Epidermal melanocyte (primary cell): Measurements from ENCODE around the gene HK2.

Source experiments
- DNase-seq: peaks from one replicate; pipeline ENCODE4 v3.0.0; 2011; ENCODE audit warnings: low spot score; ENCODE audit not compliant: insufficient read length

HK2 gene

DNA sequence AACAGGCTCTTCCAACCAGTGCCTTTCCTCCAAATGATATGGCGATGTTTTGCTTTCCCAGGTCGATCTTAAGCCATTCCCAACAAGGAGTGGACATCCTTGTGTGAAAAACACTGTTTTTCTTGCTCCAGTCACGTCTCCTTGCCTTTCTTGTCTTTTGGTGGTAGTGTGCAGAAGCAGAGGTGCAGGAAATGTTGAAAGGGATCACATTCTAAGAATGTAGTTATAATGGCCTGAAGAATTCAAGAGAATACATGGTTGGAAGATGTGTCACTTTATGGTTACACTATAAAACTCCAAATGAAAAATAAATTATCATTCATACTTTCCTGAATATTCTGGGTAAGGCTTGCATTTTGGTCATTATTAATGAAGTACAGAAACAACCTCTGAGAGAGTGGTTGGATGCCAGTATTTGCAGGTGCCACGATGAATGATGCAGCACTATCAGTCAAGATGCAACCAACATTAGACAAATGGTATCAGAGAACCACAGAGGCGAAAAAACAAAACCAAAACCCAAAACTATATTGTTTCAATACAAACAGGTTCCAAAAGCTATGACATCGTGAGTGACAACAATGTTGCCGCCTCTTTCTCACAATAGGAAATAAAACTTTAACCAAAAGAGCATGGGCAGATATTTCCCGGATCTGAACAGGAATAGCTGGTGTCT lies 97.0 kb downstream of the HK2 start:
- DNase-seq = no peak

DNA sequence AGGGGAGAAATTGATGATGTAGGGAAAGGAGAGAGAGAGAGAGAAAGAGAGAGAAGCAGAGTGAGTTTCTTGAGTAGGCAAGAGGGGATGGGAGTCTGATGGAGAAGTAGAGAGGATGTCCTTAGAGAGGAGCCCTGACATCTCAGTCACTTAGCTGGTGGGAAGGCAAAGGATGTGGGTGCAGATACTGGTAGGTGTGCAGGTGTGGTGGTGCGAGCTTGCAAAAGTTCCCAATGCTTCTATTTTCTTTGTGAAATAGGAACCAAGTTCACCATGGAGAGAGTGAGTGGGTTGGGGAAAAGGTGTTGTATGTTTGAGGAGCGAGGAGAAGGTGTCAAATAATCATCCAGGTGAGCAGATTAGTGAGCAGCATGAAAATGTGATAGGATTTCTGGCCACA lies 98.0 kb downstream of the HK2 start:
- DNase-seq = no peak

DNA sequence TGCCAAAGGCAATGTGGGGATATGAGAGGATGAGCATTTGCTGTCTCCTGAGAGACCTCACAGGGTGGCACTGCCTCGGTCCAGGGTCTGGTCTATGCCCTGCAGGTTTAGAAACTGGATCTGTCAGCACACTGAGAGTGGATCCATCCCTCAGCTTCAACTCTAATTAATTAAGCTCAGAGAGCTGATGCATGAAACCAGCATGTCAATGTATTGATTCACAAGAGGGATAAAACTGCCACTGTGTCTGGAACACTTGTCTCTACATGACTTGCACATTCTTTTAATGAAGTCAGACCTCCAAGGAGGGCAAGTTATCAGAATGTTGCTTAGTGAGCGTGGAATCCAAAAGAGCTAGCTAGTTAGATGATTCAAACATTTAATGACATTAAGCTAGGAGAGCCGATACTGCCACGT lies 102.1 kb downstream of the HK2 start:
- DNase-seq = no peak

- DNase-seq = no peak
Measured at GRCh38 chr2:74937221-74937880, 103.4 kb downstream of the HK2 start.

DNA sequence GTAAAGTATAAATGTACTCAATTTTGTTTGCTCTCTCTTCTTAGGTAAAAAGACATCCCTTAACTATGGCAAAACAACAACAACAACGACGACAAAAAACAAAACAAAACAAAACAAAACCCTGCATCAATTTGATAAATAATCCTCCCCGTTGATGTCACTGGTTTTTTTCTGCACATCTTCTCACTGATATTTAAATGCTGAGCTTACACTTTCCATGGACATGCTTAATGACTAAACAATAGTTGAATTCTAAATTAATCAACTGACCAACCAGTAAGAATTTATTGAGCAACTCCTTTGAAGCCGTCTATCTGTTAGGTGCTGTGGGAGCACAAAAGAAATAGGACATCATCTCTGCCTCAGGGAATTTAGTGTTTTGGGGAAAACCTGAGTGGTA lies 104.3 kb downstream of the HK2 start:
- no peak for DNase-seq

DNA sequence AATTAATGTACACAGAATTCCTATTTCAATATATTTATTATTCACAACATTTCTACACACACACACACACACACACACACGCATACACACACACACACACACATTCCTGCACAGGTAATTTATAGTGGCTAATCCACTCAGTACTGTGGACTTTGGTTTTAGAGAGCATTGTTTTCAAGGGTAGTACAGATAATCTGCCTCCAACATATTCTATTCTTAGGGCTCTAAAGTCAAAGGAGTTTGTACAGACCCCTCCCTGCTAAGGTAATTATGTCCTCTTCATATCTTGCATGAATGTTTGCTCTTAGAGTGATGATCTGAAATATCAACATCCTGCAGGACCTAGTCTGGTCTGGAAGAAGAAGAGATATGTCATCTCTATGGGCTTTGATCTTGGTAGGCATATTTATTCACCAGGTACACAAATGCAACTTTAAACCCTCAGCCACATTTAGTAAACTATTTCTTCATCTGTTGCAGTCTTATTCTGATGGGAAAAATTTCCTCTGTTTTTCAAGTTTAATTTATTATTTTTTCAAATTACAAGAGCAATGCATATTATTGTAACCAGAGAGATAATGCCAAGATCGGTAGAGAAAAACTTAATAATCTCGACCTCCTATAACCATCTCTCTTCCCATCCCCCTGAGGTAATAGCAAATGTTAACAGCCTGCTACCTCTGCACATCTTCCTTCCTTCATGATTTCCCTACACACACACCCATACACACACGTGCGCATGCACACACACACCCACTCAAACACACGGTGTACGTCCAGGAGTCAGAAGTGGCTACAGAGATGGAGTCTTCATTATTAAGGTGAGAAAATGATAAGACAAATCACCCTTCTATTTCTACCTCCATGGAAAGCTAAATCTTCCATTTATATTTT lies 106.2 kb downstream of the HK2 start:
- DNase-seq = no peak

GRCh38 chr2:74941284-74941683 lies 107.4 kb downstream of the HK2 start:
- DNase-seq = no peak

- DNase-seq = no peak
Measured at GRCh38 chr2:74942263-74942662, 108.3 kb downstream of the HK2 start.
